GM19240 (cell line): ENCODE results near the gene DBF4B.

Source experiments
- DNase-seq: peaks from one replicate; pipeline ENCODE4 v3.0.0; 2011; ENCODE audit warnings: low spot score; ENCODE audit not compliant: insufficient read length

DBF4B gene

DNA sequence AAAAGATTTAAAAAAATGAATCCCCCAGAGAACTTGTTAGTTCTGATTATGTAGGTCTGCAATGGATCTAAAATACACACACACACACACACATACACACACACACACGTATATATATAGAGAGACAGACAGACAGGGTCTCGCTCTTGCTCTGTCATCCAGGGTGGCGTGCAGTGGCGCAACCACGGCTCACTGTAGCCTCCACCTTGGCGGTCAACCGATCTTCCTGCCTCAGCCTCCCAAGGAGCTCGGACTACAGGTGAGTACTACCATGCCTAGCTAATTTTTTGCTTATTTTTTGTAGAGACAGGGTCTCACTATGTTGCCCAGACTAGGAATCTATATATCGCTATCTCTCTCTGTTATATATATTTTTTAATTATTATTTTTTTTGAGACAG is 88.3 kb downstream of the DBF4B start:
- DNase-seq, result no peak

DNA sequence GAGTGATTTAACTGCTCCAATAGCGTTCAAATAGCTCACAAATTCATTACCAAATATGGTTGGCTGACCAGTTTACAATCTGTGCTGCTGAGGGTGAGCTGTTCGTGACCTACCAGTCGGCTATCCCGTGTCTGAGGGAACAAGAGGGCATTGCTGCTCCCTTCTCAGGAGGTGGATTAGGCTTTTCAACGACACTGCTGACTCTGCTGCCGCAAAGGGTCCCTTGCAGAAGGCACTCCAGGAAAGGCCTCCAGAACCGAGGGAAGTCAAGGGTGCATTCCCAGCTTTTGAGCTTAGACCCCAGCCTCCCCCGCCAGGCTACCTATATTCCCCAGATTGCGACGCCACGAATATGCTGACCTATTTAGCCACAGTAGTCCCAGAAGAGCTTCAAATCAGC is 89.3 kb downstream of the DBF4B start:
- DNase-seq, result no peak

DNA sequence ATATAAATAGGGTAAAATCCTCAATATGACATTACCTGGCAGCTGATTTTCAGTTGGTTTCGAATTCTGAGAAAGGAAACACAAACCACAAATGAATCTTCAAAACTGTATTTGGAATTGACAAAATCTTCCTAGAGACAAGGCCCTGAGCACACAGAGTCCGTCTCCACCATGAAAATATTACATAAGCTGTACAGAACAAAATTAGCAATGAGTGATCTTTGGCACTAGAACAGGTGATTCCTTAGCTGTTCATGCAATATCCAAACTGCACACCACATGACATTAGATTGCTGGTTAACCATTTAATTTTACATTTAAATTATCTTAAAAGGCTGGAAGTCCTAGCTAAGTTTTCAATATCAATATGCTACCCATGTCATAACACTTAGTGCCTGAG is 89.9 kb downstream of the DBF4B start:
- DNase-seq, result no peak
